ENCODE measurements around the gene RXRB. TPM values are rescaled to one million over a fixed set of nuclear protein-coding genes. Genes with fewer than 3 reads are reported as not detected.
A peak's percentile ranks its signal among the peaks of the same experiment; 100 is the strongest.

RXRB gene
- total RNA-seq, 2 experiments from 2014 or later, result 42.9 to 45.0 TPM

DNA sequence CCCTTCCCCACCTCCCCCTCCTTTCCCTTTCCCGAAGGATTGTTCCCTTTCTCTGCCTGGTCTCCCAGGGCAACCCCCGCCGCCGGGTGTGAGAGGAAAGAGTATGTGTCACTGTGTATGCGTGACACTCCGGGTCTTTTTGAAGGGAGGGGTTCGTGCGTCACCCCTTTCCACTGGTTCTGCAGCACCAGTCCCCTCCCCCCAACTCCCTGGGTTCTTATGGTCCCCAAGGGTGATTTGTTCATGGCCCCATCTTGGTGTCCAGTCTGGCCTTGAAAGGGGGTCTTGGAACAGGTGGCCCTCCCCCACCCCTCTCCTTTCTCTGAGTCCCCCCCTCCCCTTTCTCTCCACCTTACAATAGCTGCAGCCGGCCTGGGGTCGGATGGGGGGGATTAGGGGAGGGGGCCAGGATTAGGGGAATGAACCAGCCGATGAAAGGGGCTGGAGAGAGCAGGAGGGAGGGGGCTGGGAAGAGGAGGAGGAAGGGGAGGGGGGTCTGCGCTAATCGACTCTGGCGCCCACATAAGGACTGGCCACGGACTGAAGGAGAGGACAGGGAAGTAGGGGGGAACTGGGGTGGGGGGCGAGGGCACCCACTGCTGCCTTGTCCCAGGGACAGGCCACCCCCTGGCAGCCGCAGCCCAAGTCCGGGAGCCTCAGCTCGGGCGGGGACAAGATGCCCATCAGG lies 6.5 kb upstream of the RXRB start:
- peaks cover 61% of the 10 kb centered on the region for H3K36me3 Mint-ChIP-seq (ENCODE audit: low read depth)
- peaks cover 37% of the 10 kb centered on the region for H3K36me3 ChIP-seq (ENCODE audit: insufficient read depth, low read length)
- CTCF ChIA-PET, result interaction anchor here (3.1 kb wide), 1 partner anchor 9 kb away, joined by 19 read pairs; no protein-coding TSS in a partner anchor
- no peaks in the 10 kb centered on the region for H3K9me3 Mint-ChIP-seq
- H3K4me3 Mint-ChIP-seq, result no peak overlapping the region
- H3K27me3 ChIP-seq (ENCODE audit: control insufficient read depth in 1 of 2, insufficient read depth in 2 of 2, low read length in 2 of 2), result no peaks in the 10 kb centered on the region
- H3K4me1 ChIP-seq (ENCODE audit: insufficient read depth, low read length), result peaks cover 53% of the 10 kb centered on the region
- peak overlapping the region; percentile 95 for H3K27ac Mint-ChIP-seq
- POLR2A ChIA-PET, result interaction anchor here (0.6 to 2.5 kb wide), 2 partner anchors 42 to 65 kb away, joined by 3 to 47 read pairs; partner anchors contain the start of genes RPS18 and VPS52
- intact Hi-C loops (cut with DNase I, micrococcal nuclease), result loop anchor here (10.0 kb wide), 3 partner anchors 362 to 1542 kb away; partner anchors contain the start of genes C6orf47 (in 1 of the 2), CSNK2B (in 1 of the 2), FKBPL (in 1 of the 2) and GPANK1 (in 1 of the 2)
- H3K27me3 Mint-ChIP-seq, result no peaks in the 10 kb centered on the region
- no peak overlapping the region for H3K27ac ChIP-seq (ENCODE audit: low read depth in 1 of 2, low read length in 2 of 2)
- H3K4me3 ChIP-seq (ENCODE audit: low read length), result no peak overlapping the region
- H3K4me1 Mint-ChIP-seq (ENCODE audit: low read depth), result peaks cover 57% of the 10 kb centered on the region
- ATAC-seq (ENCODE audit: poor library complexity) (no peak), DNase-seq (peak in 1 of 14 experiments; percentile 45)
- H3K9me3 ChIP-seq (ENCODE audit: control insufficient read depth in 1 of 2, insufficient read depth in 1 of 2, low read length in 2 of 2), result no peaks in the 10 kb centered on the region
- TF ChIP-seq CTCF (IDR thresholded peaks at IDR 0.05), result no peak

GRCh38 chr6:33206027-33206863 lies 5.8 kb upstream of the RXRB start:
- Mint-ChIP-seq H3K9me3 (no peaks in the 10 kb centered on the region), H3K4me1 (ENCODE audit: low read depth) (peaks cover 63% of the 10 kb centered on the region), H3K4me3 (peak overlapping the region; percentile 90), H3K36me3 (ENCODE audit: low read depth) (peaks cover 61% of the 10 kb centered on the region), H3K27ac (peak overlapping the region; percentile 80), H3K27me3 (no peaks in the 10 kb centered on the region)
- peak in 1 of 14 experiments; percentile 20 for DNase-seq
- POLR2A ChIA-PET, result no interaction called here
- ATAC-seq (ENCODE audit: poor library complexity), result no peak
- Histone ChIP-seq H3K27ac (ENCODE audit: low read depth in 1 of 2, low read length in 2 of 2) (no peak overlapping the region), H3K4me1 (ENCODE audit: insufficient read depth, low read length) (peaks cover 60% of the 10 kb centered on the region), H3K4me3 (ENCODE audit: low read length) (no peak overlapping the region), H3K9me3 (ENCODE audit: control insufficient read depth in 1 of 2, insufficient read depth in 1 of 2, low read length in 2 of 2) (no peaks in the 10 kb centered on the region), H3K27me3 (ENCODE audit: control insufficient read depth in 1 of 2, insufficient read depth in 2 of 2, low read length in 2 of 2) (no peaks in the 10 kb centered on the region), H3K36me3 (ENCODE audit: insufficient read depth, low read length) (peaks cover 36% of the 10 kb centered on the region)
- TF ChIP-seq CTCF (IDR thresholded peaks at IDR 0.05), result no peak
- intact Hi-C loops (cut with DNase I, micrococcal nuclease), result loop anchor here (10.0 kb wide), 3 partner anchors 361 to 1541 kb away; partner anchors contain the start of genes C6orf47 (in 1 of the 2), CSNK2B (in 1 of the 2), FKBPL (in 1 of the 2) and GPANK1 (in 1 of the 2)
- CTCF ChIA-PET, result interaction anchor here (0.6 to 3.1 kb wide), 2 partner anchors 42 to 470 kb away, joined by 3 to 11 read pairs; no protein-coding TSS in a partner anchor
